ENCODE results near the gene ANAPC13.

- TF ChIP-seq CTCF (IDR thresholded peaks at IDR 0.05; ENCODE audit: poor library complexity, severe bottlenecking): no peak
- no peak for TF ChIP-seq MXI1 (conservative IDR thresholded peaks at IDR 0.05; ENCODE audit: poor library complexity, severe bottlenecking)
- no peak for TF ChIP-seq POLR2AphosphoS5 (IDR thresholded peaks at IDR 0.05)
- no peak for TF ChIP-seq REST (IDR thresholded peaks at IDR 0.05; ENCODE audit: borderline replicate concordance)
- no peak for TF ChIP-seq TAF1 (IDR thresholded peaks at IDR 0.05; ENCODE audit: low read depth)
- TF ChIP-seq RAD21 (conservative IDR thresholded peaks at IDR 0.05): no peak
- no peak for TF ChIP-seq EZH2 (IDR thresholded peaks at IDR 0.05; ENCODE audit: borderline replicate concordance, insufficient read depth, low read length, poor library complexity, severe bottlenecking)
- TF ChIP-seq EP300 (conservative IDR thresholded peaks at IDR 0.05; ENCODE audit: poor library complexity, severe bottlenecking): no peak
Observed at GRCh38 chr3:134494495-134494894, 8.7 kb upstream of the ANAPC13 start.

Measured in neural cell (in vitro differentiated cells).